K562 (cell line): ENCODE results near the gene MYL4. TPM values are rescaled to one million over a fixed set of nuclear protein-coding genes. Genes with fewer than 3 reads are reported as not detected.

Experiments used
- AFF1 ChIP-seq, 2 experiments: fragments of 450-650 bp; IDR thresholded peaks; 2 replicates each; pipeline ENCODE4 v1.6.1; 2018; ENCODE audit warnings: mild to moderate bottlenecking in 2 of 2, low read depth in 1 of 2; ENCODE audit not compliant: partially characterized antibody in 2 of 2
- ATF1 ChIP-seq, 2 experiments: fragments of 450-650 bp in 1 of 2; IDR thresholded peaks; 2 replicates each; pipeline ENCODE4 v1.6.1; 2016; ENCODE audit warnings: missing compliant biosample characterization in 1 of 2, missing genetic modification characterization in 1 of 2
- ATF7 ChIP-seq: fragments of 450-650 bp; IDR thresholded peaks from 2 replicates; pipeline ENCODE4 v1.7.1; 2014; ENCODE audit warnings: mild to moderate bottlenecking, moderate library complexity
- BRF2 ChIP-seq: IDR thresholded peaks from 3 replicates; pipeline ENCODE4 v1.6.1; 2011; ENCODE audit warnings: borderline replicate concordance, mild to moderate bottlenecking; ENCODE audit not compliant: insufficient read length, insufficient read depth
- CBFA2T3 ChIP-seq: fragments of 450-650 bp; IDR thresholded peaks from 2 replicates; pipeline ENCODE4 v1.6.1; 2017
- CHD2 ChIP-seq: IDR thresholded peaks from 2 replicates; pipeline ENCODE4 v1.6.1; 2011; ENCODE audit warnings: low read depth, low read length
- CREM ChIP-seq: IDR thresholded peaks from 2 replicates; pipeline ENCODE4 v1.6.1; 2014; ENCODE audit warnings: antibody characterized with exemption, low read depth
- CSDE1 ChIP-seq, 2 experiments: fragments of 450-650 bp; IDR thresholded peaks; 2 replicates each; pipeline ENCODE4 v1.6.1; 2016; ENCODE audit warnings: mild to moderate bottlenecking in 1 of 2
- EP400 ChIP-seq: fragments of 450-650 bp; IDR thresholded peaks from 2 replicates; pipeline ENCODE4 v1.6.1; 2017; ENCODE audit warnings: antibody characterized with exemption, mild to moderate bottlenecking, moderate library complexity
- ESRRA ChIP-seq: fragments of 450-650 bp; IDR thresholded peaks from 2 replicates; pipeline ENCODE4 v1.6.1; 2014; ENCODE audit warnings: low read depth, mild to moderate bottlenecking, moderate library complexity, borderline replicate concordance
- ETS1 ChIP-seq: conservative IDR thresholded peaks from 2 replicates; pipeline ENCODE4 v1.6.1; 2011; ENCODE audit warnings: low read depth, mild to moderate bottlenecking, low read length; ENCODE audit not compliant: control insufficient read depth
- GABPB1 ChIP-seq: sonication (generic); formaldehyde crosslinking; IDR thresholded peaks from 2 replicates; pipeline ENCODE4 v1.8.0; 2022; ENCODE audit warnings: mild to moderate bottlenecking, missing genetic modification reagents
- HEY1 ChIP-seq: fragments of 250-450 bp; sonication (Bioruptor Pico); IDR thresholded peaks from 2 replicates; pipeline ENCODE4 v1.5.0; 2020; ENCODE audit warnings: mild to moderate bottlenecking, moderate library complexity, borderline replicate concordance
- HNRNPUL1 ChIP-seq: fragments of 200-400 bp; formaldehyde crosslinking; IDR thresholded peaks from 2 replicates; pipeline ENCODE4 v1.6.1; 2017; ENCODE audit warnings: low read length
- IRF1 ChIP-seq: sonication (generic); formaldehyde crosslinking; IDR thresholded peaks from 2 replicates; pipeline ENCODE4 v1.8.0; 2022; ENCODE audit warnings: missing genetic modification reagents, mild to moderate bottlenecking, borderline replicate concordance
- RFX1 ChIP-seq: fragments of 450-650 bp; IDR thresholded peaks from 2 replicates; pipeline ENCODE4 v1.6.1; 2016; ENCODE audit warnings: mild to moderate bottlenecking, moderate library complexity
- RHOXF2B ChIP-seq: fragments of 250-450 bp; sonication (Bioruptor Pico); conservative IDR thresholded peaks from 2 replicates; pipeline ENCODE4 v1.5.1; 2021
- SP2 ChIP-seq: IDR thresholded peaks from 2 replicates; pipeline ENCODE4 v1.6.1; 2011; ENCODE audit warnings: mild to moderate bottlenecking, low read depth, low read length, moderate library complexity; ENCODE audit not compliant: poor library complexity, severe bottlenecking; ENCODE audit errors: extremely low read depth
- STAT5A ChIP-seq: IDR thresholded peaks from 2 replicates; pipeline ENCODE4 v1.6.1; 2012; ENCODE audit warnings: low read length, inconsistent platforms, borderline replicate concordance
- XRCC5 ChIP-seq: fragments of 200-400 bp; formaldehyde crosslinking; IDR thresholded peaks from 2 replicates; pipeline ENCODE4 v1.6.1; 2017; ENCODE audit warnings: low read depth, mild to moderate bottlenecking, low read length
- ZNF282 ChIP-seq: sonication (generic); formaldehyde crosslinking; IDR thresholded peaks from 2 replicates; pipeline ENCODE4 v1.8.1; 2023; ENCODE audit warnings: missing genetic modification reagents
- ZNF384 ChIP-seq: IDR thresholded peaks from 2 replicates; pipeline ENCODE4 v1.6.1; 2012; ENCODE audit warnings: low read depth, low read length, improper control_type of control experiment
- polyA plus RNA-seq, 8 experiments: library from polyadenylated mRNA; depleted of rRNA in 4 of 8; stranded (reverse) in 5 of 8; unstranded in 3 of 8; fragments of >200 nt; fragmentation: Nextera tagmentation in 2 of 8; fragmentation: Illumina TruSeq in 1 of 8; extraction: Ambion mirVana in 2 of 8; extraction: Trizol in 1 of 8; gene quantifications; 2 replicates each; pipeline versions ENCODE4 v1.2.1 to v1.2.3, GENCODE V29; 2011 to 2014; ENCODE audit warnings: inconsistent platforms in 1 of 8, missing spikeins in 1 of 8
- total RNA-seq, 7 experiments: library from RNA; depleted of rRNA in 6 of 7; stranded (reverse); fragments of >200 nt in 6 of 7; fragmentation: Illumina TruSeq in 2 of 7; extraction: Trizol in 2 of 7; gene quantifications; 2 replicates each; pipeline versions ENCODE4 v1.2.1 to v1.2.3, GENCODE V29; 2011 to 2021; ENCODE audit warnings: low replicate concordance in 1 of 7

Gene MYL4
- total and polyA plus RNA-seq, 9 of the 15 experiments (the other 6 are each of a cell fraction or from before 2014, with no cell fraction given): 117 to 423 (median 221) TPM

- TF ChIP-seq STAT5A: no peak
- TF ChIP-seq ATF1 (CRISPR knock-in tag; IDR thresholded peaks at IDR 0.05): no peak
- TF ChIP-seq ATF1 (tag; IDR thresholded peaks at IDR 0.05): peak; percentile 88
- no peak for TF ChIP-seq XRCC5
- no peak for TF ChIP-seq ESRRA
- no peak for TF ChIP-seq RHOXF2B (CRISPR knock-in tag)
- TF ChIP-seq CSDE1 (IDR thresholded peaks at IDR 0.05): no peak
- peak; percentile 94 for TF ChIP-seq IRF1 (CRISPR knock-in tag)
- TF ChIP-seq RFX1: no peak
- no peak for TF ChIP-seq ZNF384
- no peak for TF ChIP-seq ZNF282
- TF ChIP-seq HNRNPUL1: no peak
- peak; percentile 94 for TF ChIP-seq EP400
- TF ChIP-seq CHD2: no peak
- TF ChIP-seq CBFA2T3: peak; percentile 86
- peak; percentile 65 for TF ChIP-seq ETS1
- TF ChIP-seq BRF2: no peak
- TF ChIP-seq AFF1 (IDR thresholded peaks at IDR 0.05; ENCODE audit: low read depth in 1 of 2, partially characterized antibody in 2 of 2): peak in 1 of 2 experiments; percentile 43
- TF ChIP-seq SP2: no peak
- TF ChIP-seq CREM: peak; percentile 93
- peak; percentile 50; the same call in 1 of the 2 replicates for TF ChIP-seq ATF7
- no peak for TF ChIP-seq GABPB1 (CRISPR knock-in tag)
- no peak for TF ChIP-seq HEY1 (CRISPR knock-in tag)
These were observed 20.0 kb upstream of the MYL4 start, which contains the start of gene CDC27 (continued) for GRCh38 chr17:47188876-47189731.
